HAP-1 (cell line): ENCODE results near the gene NSMCE4A.
"Not testable (repeated sequence)": the region's sequence is repeated elsewhere in the genome, so short reads cannot be mapped to it uniquely, and the experiment has no call there.

ENCODE experiments used
- DNase-seq, 2 experiments: peaks; one replicate each; pipeline ENCODE4 v3.0.0-alpha.2; 2016 to 2020; ENCODE audit warnings: low spot score in 2 of 2
- H3K27me3 ChIP-seq: fragments of 250-450 bp; sonication (Bioruptor Pico); 2 replicates; pipeline ENCODE4 v1.5.1; 2020; ENCODE audit warnings: low read depth, mild to moderate bottlenecking, moderate library complexity
- H3K36me3 ChIP-seq: fragments of 250-450 bp; sonication (Bioruptor Pico); replicated peaks from 2 replicates; pipeline ENCODE4 v1.5.1; 2020; ENCODE audit warnings: mild to moderate bottlenecking
- H3K4me1 ChIP-seq: fragments of 250-450 bp; sonication (Bioruptor Pico); 2 replicates; pipeline ENCODE4 v1.5.1; 2020; ENCODE audit warnings: mild to moderate bottlenecking
- H3K4me3 ChIP-seq: fragments of 250-450 bp; sonication (Bioruptor Pico); 2 replicates; pipeline ENCODE4 v1.5.1; 2020; ENCODE audit warnings: mild to moderate bottlenecking, moderate library complexity
- H3K9me3 ChIP-seq: fragments of 250-450 bp; sonication (Bioruptor Pico); 2 replicates; pipeline ENCODE4 v1.5.1; 2020; ENCODE audit warnings: mild to moderate bottlenecking, moderate library complexity
- in situ Hi-C: fragments of 300-500 bp; cut with MboI; formaldehyde crosslinking; loops from 3 replicates; pipeline ENCODE4 v1.14.3; 2020; ENCODE audit warnings: low sequenced_read_pairs, inconsistent platforms, mixed read lengths

The NSMCE4A gene

GRCh38 chr10:121941532-121941931 is 33.5 kb downstream of the NSMCE4A start:
- H3K4me3 ChIP-seq: no peak overlapping the region
- H3K36me3 ChIP-seq: no peaks in the 10 kb centered on the region
- no peak for DNase-seq
- in situ Hi-C loops: no loop called here
- H3K4me1 ChIP-seq: no peaks in the 10 kb centered on the region
- no peaks in the 10 kb centered on the region for H3K9me3 ChIP-seq
- no peaks in the 10 kb centered on the region for H3K27me3 ChIP-seq

- DNase-seq: no peak
- Histone ChIP-seq H3K9me3 (no peaks in the 10 kb centered on the region), H3K4me1 (no peaks in the 10 kb centered on the region), H3K4me3 (no peak overlapping the region), H3K27me3 (no peaks in the 10 kb centered on the region), H3K36me3 (no peaks in the 10 kb centered on the region)
- in situ Hi-C loops: no loop called here
Observed at GRCh38 chr10:121936295-121936694, 38.7 kb downstream of the NSMCE4A start.

- H3K9me3 ChIP-seq: no peaks in the 10 kb centered on the region
- H3K4me1 ChIP-seq: no peaks in the 10 kb centered on the region
- no peak for DNase-seq
- H3K36me3 ChIP-seq: no peaks in the 10 kb centered on the region
- in situ Hi-C loops: no loop called here
- no peak overlapping the region for H3K4me3 ChIP-seq
- no peaks in the 10 kb centered on the region for H3K27me3 ChIP-seq
Observed at GRCh38 chr10:121935702-121936101, 39.3 kb downstream of the NSMCE4A start.

GRCh38 chr10:121930268-121931085 is 44.5 kb downstream of the NSMCE4A start:
- in situ Hi-C loops, DNase-seq, H3K27me3 ChIP-seq, H3K9me3 ChIP-seq, H3K4me1 ChIP-seq, H3K36me3 ChIP-seq, H3K4me3 ChIP-seq: not testable (repeated sequence)

- DNase-seq, H3K27me3 ChIP-seq, in situ Hi-C loops, H3K4me1 ChIP-seq, H3K9me3 ChIP-seq, H3K4me3 ChIP-seq, H3K36me3 ChIP-seq: not testable (repeated sequence)
Observed at GRCh38 chr10:121929585-121930267, 45.3 kb downstream of the NSMCE4A start.

GRCh38 chr10:121928528-121928884 is 46.5 kb downstream of the NSMCE4A start:
- in situ Hi-C loops: no loop called here
- Histone ChIP-seq H3K36me3 (no peaks in the 10 kb centered on the region), H3K4me1 (peaks cover 10% of the 10 kb centered on the region; the same call in 1 of the 2 replicates), H3K9me3 (no peaks in the 10 kb centered on the region), H3K4me3 (peak overlapping the region; percentile 69), H3K27me3 (no peaks in the 10 kb centered on the region)
- DNase-seq: no peak

- in situ Hi-C loops: no loop called here
- Histone ChIP-seq H3K27me3 (no peaks in the 10 kb centered on the region), H3K4me1 (peaks cover 10% of the 10 kb centered on the region; the same call in 1 of the 2 replicates), H3K36me3 (no peaks in the 10 kb centered on the region), H3K4me3 (peak within 1 kb of the TSS; percentile 69), H3K9me3 (no peaks in the 10 kb centered on the region)
- peak; percentile 87 to 93 for DNase-seq
Observed at GRCh38 chr10:121927841-121928527, 47.0 kb downstream of the NSMCE4A start, which contains the start of gene ATE1. Gene ATE1, minus strand, starts transcription at chr10:121928031. Its CDS starts 82 bp downstream, at chr10:121927949.

GRCh38 chr10:121927318-121927840 is 47.6 kb downstream of the NSMCE4A start:
- Histone ChIP-seq H3K4me3 (peak overlapping the region; percentile 69), H3K4me1 (peaks cover 10% of the 10 kb centered on the region; the same call in 1 of the 2 replicates), H3K27me3 (no peaks in the 10 kb centered on the region), H3K36me3 (no peaks in the 10 kb centered on the region), H3K9me3 (no peaks in the 10 kb centered on the region)
- in situ Hi-C loops: no loop called here
- DNase-seq: peak; percentile 39 to 68

- Histone ChIP-seq H3K9me3 (no peaks in the 10 kb centered on the region), H3K36me3 (0 out of 2 replicates have a peak, but pooled peaks cover 1% of the 10 kb centered on the region), H3K4me3 (peak overlapping the region; percentile 69), H3K4me1 (peaks cover 10% of the 10 kb centered on the region; the same call in 1 of the 2 replicates), H3K27me3 (no peaks in the 10 kb centered on the region)
- in situ Hi-C loops: no loop called here
- peak in 1 of 2 experiments; percentile 28 for DNase-seq
Observed at GRCh38 chr10:121926671-121927317, 48.2 kb downstream of the NSMCE4A start.

GRCh38 chr10:121926157-121926556 is 48.9 kb downstream of the NSMCE4A start:
- H3K36me3 ChIP-seq: 0 out of 2 replicates have a peak, but pooled peaks cover 4% of the 10 kb centered on the region
- peaks cover 10% of the 10 kb centered on the region; the same call in 1 of the 2 replicates for H3K4me1 ChIP-seq
- no peaks in the 10 kb centered on the region for H3K9me3 ChIP-seq
- H3K4me3 ChIP-seq: peak overlapping the region; percentile 69
- no peak for DNase-seq
- no peaks in the 10 kb centered on the region for H3K27me3 ChIP-seq
- in situ Hi-C loops: no loop called here

- H3K4me3 ChIP-seq: no peak overlapping the region
- in situ Hi-C loops: no loop called here
- no peaks in the 10 kb centered on the region for H3K27me3 ChIP-seq
- H3K9me3 ChIP-seq: no peaks in the 10 kb centered on the region
- no peak for DNase-seq
- peaks cover 8% of the 10 kb centered on the region for H3K4me1 ChIP-seq
- peaks cover 12% of the 10 kb centered on the region for H3K36me3 ChIP-seq
Observed at GRCh38 chr10:121921238-121921931, 53.6 kb downstream of the NSMCE4A start.

GRCh38 chr10:121919666-121920065 is 55.4 kb downstream of the NSMCE4A start:
- no peak overlapping the region for H3K4me3 ChIP-seq
- H3K27me3 ChIP-seq: no peaks in the 10 kb centered on the region
- in situ Hi-C loops: no loop called here
- H3K36me3 ChIP-seq: peaks cover 12% of the 10 kb centered on the region
- H3K9me3 ChIP-seq: no peaks in the 10 kb centered on the region
- no peak for DNase-seq
- H3K4me1 ChIP-seq: peaks cover 3% of the 10 kb centered on the region; the same call in 1 of the 2 replicates

GRCh38 chr10:121918800-121919199 is 56.2 kb downstream of the NSMCE4A start:
- peaks cover 13% of the 10 kb centered on the region for H3K36me3 ChIP-seq
- H3K27me3 ChIP-seq, H3K4me3 ChIP-seq, in situ Hi-C loops, H3K4me1 ChIP-seq, H3K9me3 ChIP-seq, DNase-seq: not testable (repeated sequence)
